Cardiac fibroblast (primary cell): ENCODE measurements around the gene SCTR.

Experiments
- DNase-seq, 2 donors: peaks; one replicate each; pipeline versions ENCODE4 v3.0.0 to v3.0.0-alpha.2; 2010; ENCODE audit warnings: low read depth in 2 of 2
- H3K4me3 ChIP-seq, 2 donors: replicated peaks in 1 of 2; 1 replicate in 1 of 2; 2 replicates in 1 of 2; pipeline ENCODE4 v1.5.1; 2011; ENCODE audit warnings: low read depth in 2 of 2, low read length in 2 of 2, mild to moderate bottlenecking in 2 of 2, moderate library complexity in 1 of 2
- CTCF ChIP-seq: IDR thresholded peaks from one replicate; pipeline ENCODE4 v1.5.1; 2011; ENCODE audit warnings: low read depth, mild to moderate bottlenecking, low read length, inconsistent platforms

SCTR gene

GRCh38 chr2:119473621-119474370 lies 50.5 kb downstream of the SCTR start:
- no peak for TF ChIP-seq CTCF
- H3K4me3 ChIP-seq = no peak overlapping the region
- DNase-seq = no peak

GRCh38 chr2:119472749-119473148 lies 51.5 kb downstream of the SCTR start:
- H3K4me3 ChIP-seq = no peak overlapping the region
- DNase-seq = no peak
- TF ChIP-seq CTCF = no peak

GRCh38 chr2:119469661-119470297 lies 54.5 kb downstream of the SCTR start:
- H3K4me3 ChIP-seq = no peak overlapping the region
- DNase-seq = no peak
- no peak for TF ChIP-seq CTCF

- H3K4me3 ChIP-seq = no peak overlapping the region
- DNase-seq = no peak
- TF ChIP-seq CTCF = no peak
These were observed 55.2 kb downstream of the SCTR start for GRCh38 chr2:119469131-119469530.

GRCh38 chr2:119468154-119468955 lies 55.9 kb downstream of the SCTR start:
- no peak for TF ChIP-seq CTCF
- peak in 1 of 2 donors; percentile 51 for DNase-seq
- no peak overlapping the region for H3K4me3 ChIP-seq

- no peak overlapping the region for H3K4me3 ChIP-seq
- TF ChIP-seq CTCF = no peak
- no peak for DNase-seq
These were observed 57.9 kb downstream of the SCTR start for GRCh38 chr2:119466373-119466772.
